Activated CD4-positive, alpha-beta T cell treated with anti-CD3 and anti-CD28 coated beads for 36 hours (primary cell): ENCODE measurements around the gene RNPEPL1. TPM values are rescaled to one million over a fixed set of nuclear protein-coding genes. Genes with fewer than 3 reads are reported as not detected.
"Not testable (repeated sequence)": the region's sequence is repeated elsewhere in the genome, so short reads cannot be mapped to it uniquely, and the experiment has no call there.

ENCODE experiments used
- ATAC-seq: fragments of 200-7000 bp; cut with Tn5 transposase; one replicate; pipeline ENCODE4 v1.10.0; 2021; ENCODE audit warnings: mild to moderate bottlenecking, moderate library complexity
- CTCF ChIA-PET: fragments of 350-600 bp; sonication (Branson Sonifier 250); formaldehyde crosslinking; loops from one replicate; lab custom pipeline; 2021; ENCODE audit warnings: antibody characterized with exemption; lab: Charles Lee
- POLR2A ChIA-PET: fragments of 350-600 bp; sonication (Branson Sonifier 250); formaldehyde crosslinking; loops from one replicate; lab custom pipeline; 2021; ENCODE audit warnings: antibody characterized with exemption, inconsistent platforms; lab: Charles Lee
- DNase-seq: peaks from one replicate; pipeline ENCODE4 v3.0.0-alpha.2; 2020
- H3K27ac Mint-ChIP-seq: one replicate; pipeline ENCODE4 v1.8.0; 2021; ENCODE audit warnings: mixed read lengths
- H3K27me3 Mint-ChIP-seq: one replicate; pipeline ENCODE4 v1.8.0; 2021; ENCODE audit warnings: mixed read lengths
- H3K36me3 Mint-ChIP-seq: one replicate; pipeline ENCODE4 v1.8.0; 2021; ENCODE audit warnings: low read depth, mixed read lengths
- H3K4me1 Mint-ChIP-seq: one replicate; pipeline ENCODE4 v1.8.0; 2021; ENCODE audit warnings: mixed read lengths
- H3K4me3 Mint-ChIP-seq: one replicate; pipeline ENCODE4 v1.8.0; 2021; ENCODE audit warnings: mild to moderate bottlenecking, moderate library complexity, mixed read lengths
- H3K9me3 Mint-ChIP-seq: one replicate; pipeline ENCODE4 v1.8.0; 2021; ENCODE audit warnings: low read depth, mixed read lengths
- intact Hi-C, 2 experiments: fragments of 100-400 bp; cut with DNase I in 1 of 2; cut with micrococcal nuclease in 1 of 2; formaldehyde crosslinking; loops; one replicate each; pipeline versions ENCODE4 v1.14.2 to v1.15.1; 2022 to 2024; cut with DNase I, micrococcal nuclease
- total RNA-seq, 2 experiments: library from RNA; stranded (reverse); gene quantifications; one replicate each; pipeline ENCODE4 v1.2.3, GENCODE V29; 2021

RNPEPL1 gene
- total RNA-seq, 2 experiments from 2014 or later = 35.7 to 43.8 TPM

GRCh38 chr2:240558236-240558761 is 10.0 kb upstream of the RNPEPL1 start:
- H3K4me3 Mint-ChIP-seq = peak overlapping the region; percentile 82
- no peaks in the 10 kb centered on the region for H3K9me3 Mint-ChIP-seq
- H3K27me3 Mint-ChIP-seq = no peaks in the 10 kb centered on the region
- peaks cover 36% of the 10 kb centered on the region for H3K36me3 Mint-ChIP-seq
- H3K4me1 Mint-ChIP-seq = peaks cover 54% of the 10 kb centered on the region
- H3K27ac Mint-ChIP-seq = peak overlapping the region; percentile 88
- CTCF ChIA-PET = interaction anchor here (1.4 kb wide), 1 partner anchor 32 kb away, joined by 3 read pairs; no protein-coding TSS in a partner anchor
- DNase-seq = no peak
- intact Hi-C loops = no loop called here
- POLR2A ChIA-PET = no interaction called here
- no peak for ATAC-seq

DNA sequence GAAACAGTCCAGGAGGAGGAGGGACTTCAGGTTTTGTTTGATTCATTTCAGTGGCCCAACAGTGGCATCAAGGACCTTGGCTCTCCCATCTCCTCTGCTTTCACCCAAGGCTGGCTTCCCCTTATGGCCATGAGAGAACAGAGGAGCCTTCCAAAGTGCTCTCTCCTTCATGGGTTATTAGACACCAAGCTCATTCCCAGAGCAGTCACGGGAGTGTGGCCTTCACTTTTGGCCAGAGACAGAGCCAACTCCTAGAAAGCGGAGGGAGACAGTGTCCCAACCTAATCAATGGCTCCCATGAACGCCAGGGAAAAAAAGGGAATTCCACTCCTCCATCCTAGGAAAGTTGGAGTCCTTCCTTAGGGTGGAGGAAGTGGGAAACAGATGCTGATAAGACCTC is 9.0 kb upstream of the RNPEPL1 start:
- intact Hi-C loops = no loop called here
- Mint-ChIP-seq H3K27me3 (no peaks in the 10 kb centered on the region), H3K4me1 (peaks cover 64% of the 10 kb centered on the region), H3K27ac (peak overlapping the region; percentile 88), H3K36me3 (peaks cover 44% of the 10 kb centered on the region), H3K4me3 (peak overlapping the region; percentile 82), H3K9me3 (no peaks in the 10 kb centered on the region)
- no peak for DNase-seq
- CTCF ChIA-PET = interaction anchor here (0.6 to 1.4 kb wide), 3 partner anchors 23 to 31 kb away, joined by 3 read pairs; no protein-coding TSS in a partner anchor
- POLR2A ChIA-PET = interaction anchor here (0.7 kb wide), 1 partner anchor 1240 kb away, joined by 3 read pairs; no protein-coding TSS in a partner anchor
- ATAC-seq = no peak

- ATAC-seq (peak; percentile 62), DNase-seq (peak; percentile 94)
- POLR2A ChIA-PET = interaction anchor here (1.6 kb wide), 1 partner anchor 26 kb away, joined by 13 read pairs; the partner anchor contains the start of gene CAPN10
- Mint-ChIP-seq H3K27me3 (no peaks in the 10 kb centered on the region), H3K4me3 (peak within 1 kb of the TSS; percentile 82), H3K36me3 (peaks cover 50% of the 10 kb centered on the region), H3K9me3 (no peaks in the 10 kb centered on the region), H3K4me1 (peaks cover 72% of the 10 kb centered on the region), H3K27ac (peak within 1 kb of the TSS; percentile 89)
- intact Hi-C loops = loop anchor here (1.0 to 10.0 kb wide), 18 partner anchors 8 to 1325 kb away; partner anchors contain the start of genes HDLBP (in 2 of the 2), SEPTIN2 (in 2 of the 2), ATG4B (in 1 of the 2) and CAPN10 (in 1 of the 2)
- CTCF ChIA-PET = interaction anchor here (0.6 to 1.4 kb wide), 3 partner anchors 26 to 46 kb away, joined by 3 to 8 read pairs (median 6); partner anchors contain the start of gene CAPN10
Observed at GRCh38 chr2:240560084-240560479, 8.2 kb upstream of the RNPEPL1 start, which contains the start of gene DUSP28. Gene DUSP28 (plus strand): TSS chr2:240560357. CDS start chr2:240560685, 328 bp downstream.

DNA sequence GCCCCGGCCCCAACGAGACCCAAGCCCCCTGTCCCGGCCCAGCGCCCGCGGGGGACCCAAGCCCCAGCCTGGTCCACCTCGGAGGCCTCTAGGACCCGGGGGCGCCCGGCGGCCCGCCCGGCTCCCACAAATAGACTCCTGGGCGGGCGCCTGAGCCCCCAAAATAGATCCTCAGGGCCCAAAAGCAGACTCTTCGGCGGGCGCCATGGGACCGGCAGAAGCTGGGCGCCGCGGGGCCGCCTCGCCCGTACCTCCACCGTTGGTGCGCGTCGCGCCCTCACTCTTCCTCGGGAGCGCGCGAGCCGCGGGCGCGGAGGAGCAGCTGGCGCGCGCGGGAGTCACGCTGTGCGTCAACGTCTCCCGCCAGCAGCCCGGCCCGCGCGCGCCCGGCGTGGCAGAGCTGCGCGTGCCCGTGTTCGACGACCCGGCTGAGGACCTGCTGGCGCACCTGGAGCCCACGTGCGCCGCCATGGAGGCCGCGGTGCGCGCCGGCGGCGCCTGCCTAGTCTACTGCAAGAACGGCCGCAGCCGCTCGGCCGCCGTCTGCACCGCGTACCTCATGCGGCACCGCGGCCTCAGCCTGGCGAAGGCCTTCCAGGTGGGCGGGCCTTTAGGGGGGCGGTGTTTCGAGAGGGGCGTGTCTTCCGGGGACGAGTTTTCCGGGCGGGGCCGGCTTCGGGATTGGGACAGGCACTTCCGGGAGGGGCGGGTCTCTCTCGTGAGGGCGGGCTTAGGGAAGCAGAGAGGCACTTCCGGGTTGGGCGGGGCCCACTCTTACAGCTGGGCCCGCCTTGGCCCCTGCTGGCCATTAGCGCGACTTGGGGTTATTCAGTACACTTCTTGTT is 7.6 kb upstream of the RNPEPL1 start:
- peak; percentile 100 for DNase-seq
- H3K4me1 Mint-ChIP-seq = peaks cover 76% of the 10 kb centered on the region
- peak overlapping the region; percentile 82 for H3K4me3 Mint-ChIP-seq
- H3K9me3 Mint-ChIP-seq = no peaks in the 10 kb centered on the region
- no peaks in the 10 kb centered on the region for H3K27me3 Mint-ChIP-seq
- peak; percentile 60 for ATAC-seq
- intact Hi-C loops = loop anchor here (1.0 to 10.0 kb wide), 21 partner anchors 8 to 1324 kb away; partner anchors contain the start of genes CAPN10 (in 2 of the 2), FARP2 (in 2 of the 2), HDLBP (in 2 of the 2) and SEPTIN2 (in 2 of the 2)
- peak overlapping the region; percentile 89 for H3K27ac Mint-ChIP-seq
- ChIA-PET POLR2A (interaction anchor here (0.5 to 1.6 kb wide), 2 partner anchors 26 to 166 kb away, joined by 6 to 13 read pairs; partner anchors contain the start of gene CAPN10), CTCF (interaction anchor here (0.7 to 1.4 kb wide), 3 partner anchors 26 to 601 kb away, joined by 4 to 8 read pairs (median 6); partner anchors contain the start of gene CAPN10)
- peaks cover 51% of the 10 kb centered on the region for H3K36me3 Mint-ChIP-seq

- Mint-ChIP-seq H3K4me1 (peaks cover 73% of the 10 kb centered on the region), H3K9me3 (no peaks in the 10 kb centered on the region), H3K27ac (peak overlapping the region; percentile 89), H3K27me3 (no peaks in the 10 kb centered on the region), H3K4me3 (peak overlapping the region; percentile 82), H3K36me3 (peaks cover 50% of the 10 kb centered on the region)
- intact Hi-C loops = loop anchor here (1.0 to 10.0 kb wide), 18 partner anchors 25 to 1323 kb away; partner anchors contain the start of genes FARP2 (in 2 of the 2), ATG4B (in 1 of the 2), CAPN10 (in 1 of the 2) and COPS9 (in 1 of the 2)
- CTCF ChIA-PET = interaction anchor here (0.7 to 1.4 kb wide), 3 partner anchors 25 to 601 kb away, joined by 4 to 8 read pairs (median 6); partner anchors contain the start of gene CAPN10
- peak; percentile 1 for ATAC-seq
- POLR2A ChIA-PET = interaction anchor here (1.6 kb wide), 1 partner anchor 25 kb away, joined by 13 read pairs; the partner anchor contains the start of gene CAPN10
- peak; percentile 38 for DNase-seq
Observed at GRCh38 chr2:240561325-240561971, 6.8 kb upstream of the RNPEPL1 start.

DNA sequence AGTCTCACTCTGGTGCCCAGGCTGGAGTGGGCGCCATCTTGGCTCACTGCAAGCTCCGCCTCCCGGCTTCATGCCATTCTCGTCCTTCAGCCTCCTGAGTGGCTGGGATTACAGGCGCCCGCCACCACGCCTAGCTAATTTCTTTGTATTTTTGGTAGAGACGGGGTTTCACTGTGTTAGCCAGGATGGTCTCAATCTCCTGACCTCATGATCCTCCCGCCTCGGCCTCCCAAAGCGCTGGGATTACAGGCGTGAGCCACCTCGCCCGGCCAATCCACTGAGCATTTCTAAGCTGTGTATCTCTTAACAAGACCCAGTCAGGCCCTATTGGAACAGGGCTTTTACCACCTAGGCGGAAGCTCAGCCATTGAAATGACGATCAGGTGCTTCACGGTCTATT is 5.1 kb upstream of the RNPEPL1 start:
- intact Hi-C loops = loop anchor here (5.0 to 10.0 kb wide), 6 partner anchors 51 to 1322 kb away; partner anchors contain the start of genes D2HGDH (in 1 of the 2), FARP2 (in 1 of the 2), HDLBP (in 1 of the 2) and SEPTIN2 (in 1 of the 2)
- H3K27me3 Mint-ChIP-seq, H3K4me3 Mint-ChIP-seq, DNase-seq, POLR2A ChIA-PET, ATAC-seq, H3K9me3 Mint-ChIP-seq: not testable (repeated sequence)
- H3K4me1 Mint-ChIP-seq = peaks cover 63% of the 10 kb centered on the region
- peaks cover 48% of the 10 kb centered on the region for H3K36me3 Mint-ChIP-seq
- CTCF ChIA-PET = interaction anchor here (2.1 to 4.4 kb wide), 3 partner anchors 17 to 50 kb away, joined by 9 to 29 read pairs (median 21); partner anchors contain the start of gene CAPN10
- H3K27ac Mint-ChIP-seq = peak overlapping the region; percentile 98

DNA sequence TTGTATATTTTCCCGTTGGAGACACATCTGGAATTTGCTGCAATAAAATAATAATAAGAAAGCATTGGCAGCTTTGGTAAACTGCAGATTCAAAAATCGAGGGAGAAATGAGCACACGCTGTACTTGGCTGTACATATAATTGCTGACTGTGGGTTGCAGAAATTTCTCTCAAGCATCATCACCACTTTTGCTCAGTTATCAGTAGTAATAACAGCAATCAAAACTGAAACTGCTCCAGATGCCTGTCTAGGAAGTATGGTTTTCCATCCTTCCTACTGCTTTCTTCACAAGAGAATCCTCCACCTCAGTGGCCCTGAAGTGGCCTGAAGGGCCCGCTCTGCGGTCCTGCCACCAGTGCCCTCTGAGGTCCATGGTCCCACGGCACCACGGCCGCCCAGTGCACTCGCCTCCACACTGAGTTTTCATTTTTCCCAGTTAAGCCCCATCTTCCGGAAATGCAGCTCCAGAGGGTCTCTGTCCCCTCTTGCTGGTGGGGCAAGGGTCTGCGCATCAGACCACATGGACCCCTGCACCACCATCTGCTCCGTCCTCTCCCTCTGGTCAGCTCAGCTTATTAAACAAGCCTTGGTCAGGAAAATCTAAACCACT is 4.2 kb upstream of the RNPEPL1 start:
- Mint-ChIP-seq H3K4me1 (peaks cover 55% of the 10 kb centered on the region), H3K36me3 (peaks cover 42% of the 10 kb centered on the region)

DNA sequence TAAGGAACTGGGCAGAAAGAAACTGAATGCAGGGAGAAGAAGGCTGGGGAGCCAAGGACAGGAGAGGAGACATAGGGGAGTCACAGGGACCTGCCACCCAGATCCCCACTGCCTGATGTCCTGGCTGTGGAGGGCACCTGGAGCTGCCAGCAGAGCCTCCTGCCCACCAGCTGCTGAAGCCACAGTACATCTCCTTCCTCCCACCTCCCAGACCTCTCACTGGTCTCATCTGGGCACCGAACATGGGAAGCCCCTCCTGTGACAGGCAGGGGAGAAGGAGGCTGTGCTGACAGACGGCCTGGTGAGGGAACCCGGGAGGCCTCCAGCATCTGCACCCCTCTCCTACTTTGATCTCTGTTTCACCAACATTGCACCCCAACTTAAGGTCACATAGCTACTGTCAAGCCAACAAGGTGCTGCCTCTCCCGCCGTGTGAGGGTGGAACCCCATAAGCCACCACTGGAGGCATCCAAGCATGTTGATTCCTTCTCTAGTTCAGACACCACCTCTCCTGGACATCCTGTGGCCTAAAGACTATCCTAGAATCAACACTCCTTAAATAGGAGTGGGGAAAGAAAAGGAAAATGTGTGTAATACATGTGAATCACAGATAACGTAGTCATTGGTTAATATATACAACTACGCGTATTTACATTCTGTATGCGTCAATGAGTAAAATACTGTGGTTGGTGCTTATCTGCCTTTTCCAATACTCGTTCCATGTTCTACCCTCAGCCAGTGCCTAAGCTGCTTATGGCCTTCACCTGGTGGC is 3.5 kb upstream of the RNPEPL1 start:
- ChIA-PET CTCF (interaction anchor here (0.9 to 4.4 kb wide), 6 partner anchors 10 to 84 kb away, joined by 3 to 61 read pairs (median 12); partner anchors contain the start of gene CAPN10), POLR2A (interaction anchor here (1.4 to 3.4 kb wide), 4 partner anchors 11 to 57 kb away, joined by 3 to 34 read pairs (median 3); partner anchors contain the start of gene CAPN10)
- H3K9me3 Mint-ChIP-seq = no peaks in the 10 kb centered on the region
- peak; percentile 70 for DNase-seq
- peaks cover 36% of the 10 kb centered on the region for H3K36me3 Mint-ChIP-seq
- peak overlapping the region; percentile 98 for H3K27ac Mint-ChIP-seq
- ATAC-seq = no peak
- peaks cover 54% of the 10 kb centered on the region for H3K4me1 Mint-ChIP-seq
- intact Hi-C loops = loop anchor here (1.0 to 10.0 kb wide), 11 partner anchors 50 to 1320 kb away; partner anchors contain the start of genes D2HGDH (in 1 of the 2), DTYMK (in 1 of the 2), FARP2 (in 1 of the 2) and HDLBP (in 1 of the 2)
- peak overlapping the region; percentile 87 for H3K4me3 Mint-ChIP-seq
- no peaks in the 10 kb centered on the region for H3K27me3 Mint-ChIP-seq

More for the DNA sequence above, 4.2 kb upstream of the RNPEPL1 start:
- intact Hi-C loops = loop anchor here (5.0 to 10.0 kb wide), 6 partner anchors 52 to 1321 kb away; partner anchors contain the start of genes D2HGDH (in 1 of the 2), FARP2 (in 1 of the 2), HDLBP (in 1 of the 2) and SEPTIN2 (in 1 of the 2)
- Mint-ChIP-seq H3K27ac (peak overlapping the region; percentile 98), H3K9me3 (no peaks in the 10 kb centered on the region), H3K27me3 (no peaks in the 10 kb centered on the region), H3K4me3 (peak overlapping the region; percentile 87)
- no peak for DNase-seq
- ChIA-PET POLR2A (interaction anchor here (1.4 to 3.4 kb wide), 2 partner anchors 22 to 57 kb away, joined by 3 to 34 read pairs; partner anchors contain the start of gene CAPN10), CTCF (interaction anchor here (0.9 to 4.4 kb wide), 5 partner anchors 16 to 85 kb away, joined by 3 to 61 read pairs (median 21); partner anchors contain the start of gene CAPN10)
- no peak for ATAC-seq
